DMS153 treated with DMSO at 0.1 percent for 48 hours (cell line): Measurements from ENCODE around the gene TMEM89.

Experiments
- DNase-seq: peaks from one replicate; lab custom pipeline; 2025; ENCODE audit not compliant: unreplicated experiment; lab: John Stamatoyannopoulos, UW

The TMEM89 gene, protein sequence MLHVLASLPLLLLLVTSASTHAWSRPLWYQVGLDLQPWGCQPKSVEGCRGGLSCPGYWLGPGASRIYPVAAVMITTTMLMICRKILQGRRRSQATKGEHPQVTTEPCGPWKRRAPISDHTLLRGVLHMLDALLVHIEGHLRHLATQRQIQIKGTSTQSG

DNA sequence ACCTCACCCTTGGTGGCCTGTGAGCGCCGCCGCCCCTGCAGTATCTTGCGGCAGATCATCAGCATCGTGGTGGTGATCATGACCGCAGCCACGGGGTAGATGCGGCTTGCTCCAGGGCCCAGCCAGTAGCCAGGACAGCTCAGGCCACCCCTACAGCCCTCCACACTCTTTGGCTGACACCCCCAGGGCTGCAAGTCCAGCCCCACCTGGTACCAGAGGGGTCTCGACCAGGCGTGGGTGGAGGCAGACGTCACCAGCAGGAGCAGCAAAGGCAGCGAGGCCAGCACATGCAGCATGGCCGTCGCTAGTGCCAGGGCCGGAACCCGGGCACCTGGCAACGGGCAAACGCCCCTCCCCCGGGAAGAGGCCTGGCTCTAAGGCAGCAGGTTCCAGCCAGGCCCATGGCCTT lies at the start of gene TMEM89:
TSS of gene TMEM89 (minus strand) at position 309 of the 409 bp plus-strand sequence. CDS start at position 296, 13 bp downstream.
- no peak for DNase-seq

DNA sequence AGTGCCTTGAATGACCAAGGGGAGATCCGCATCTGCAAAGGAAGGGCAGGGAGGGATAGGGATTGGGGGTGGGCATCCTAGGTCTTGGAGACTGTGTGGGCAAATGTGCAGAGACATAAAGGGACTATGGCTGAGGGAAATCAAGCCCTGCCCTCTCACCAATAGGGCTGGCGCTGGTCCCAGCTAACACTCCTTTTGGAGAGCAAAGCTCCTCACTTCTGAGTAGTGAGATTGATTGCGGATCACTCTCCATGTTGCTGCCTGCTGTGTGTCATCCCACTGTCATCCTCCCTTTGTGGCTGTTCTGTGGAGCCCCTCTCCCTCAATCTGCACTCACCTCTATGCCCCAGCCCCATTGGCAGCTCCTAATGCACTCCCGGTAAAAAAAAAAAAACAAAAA lies 43.4 kb upstream of the TMEM89 start:
- DNase-seq = no peak

DNA sequence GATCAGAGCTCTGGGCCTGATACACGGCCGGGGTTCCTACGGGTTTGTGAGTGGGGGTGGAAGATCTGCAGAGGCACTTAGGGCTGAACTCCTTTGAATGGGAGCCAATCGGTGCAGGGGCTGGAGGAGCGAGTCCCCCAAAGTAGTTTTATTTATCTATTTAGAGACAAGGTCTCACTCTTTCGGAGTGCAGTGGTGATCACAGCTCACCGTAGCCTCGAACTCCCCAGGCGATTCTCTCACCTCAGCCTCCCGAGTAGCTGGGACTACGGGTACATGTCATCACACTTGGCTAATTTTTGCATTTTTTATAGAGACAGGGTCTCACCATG lies 42.7 kb upstream of the TMEM89 start:
- DNase-seq = no peak

DNA sequence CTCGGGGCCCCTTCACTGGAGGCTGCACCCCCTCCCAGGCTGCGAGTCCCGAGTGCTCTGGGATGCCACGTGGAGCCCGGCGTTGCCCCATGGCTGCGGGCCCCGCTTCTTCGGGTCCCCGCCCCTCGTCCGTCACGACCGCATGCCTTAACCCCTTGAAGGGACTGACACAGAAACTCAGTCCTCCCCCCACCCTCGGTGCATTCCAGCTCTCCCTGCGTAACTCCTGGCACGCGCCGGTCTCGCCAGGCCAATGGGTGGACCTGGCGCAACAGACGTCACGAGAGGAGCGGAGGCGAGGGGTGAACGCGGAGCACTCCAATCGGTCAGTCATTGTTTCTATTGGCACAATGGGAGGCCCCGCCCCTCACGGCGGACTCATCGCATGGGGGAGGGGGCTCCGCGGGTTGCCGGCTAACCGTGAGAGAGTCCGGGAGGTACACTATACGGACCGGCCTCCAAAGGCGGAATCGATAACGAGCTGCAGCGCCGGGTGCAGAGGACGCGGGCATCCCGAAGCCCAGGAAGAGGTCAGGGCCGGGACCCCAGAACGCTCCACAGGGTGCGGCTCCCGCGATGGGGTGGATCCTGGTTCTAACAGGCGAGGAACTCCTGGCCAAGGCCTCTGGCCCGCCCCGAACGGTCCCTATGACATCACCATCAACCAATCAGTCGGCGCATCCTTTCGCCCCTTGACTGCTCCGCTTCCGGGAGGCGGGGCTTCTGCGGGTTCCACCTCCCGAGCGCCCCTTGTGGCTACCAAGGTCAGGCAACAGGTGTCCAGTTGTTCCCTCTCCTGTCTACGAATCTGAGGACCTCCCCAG lies 42.1 kb upstream of the TMEM89 start:
- peak; percentile 65 for DNase-seq

DNA sequence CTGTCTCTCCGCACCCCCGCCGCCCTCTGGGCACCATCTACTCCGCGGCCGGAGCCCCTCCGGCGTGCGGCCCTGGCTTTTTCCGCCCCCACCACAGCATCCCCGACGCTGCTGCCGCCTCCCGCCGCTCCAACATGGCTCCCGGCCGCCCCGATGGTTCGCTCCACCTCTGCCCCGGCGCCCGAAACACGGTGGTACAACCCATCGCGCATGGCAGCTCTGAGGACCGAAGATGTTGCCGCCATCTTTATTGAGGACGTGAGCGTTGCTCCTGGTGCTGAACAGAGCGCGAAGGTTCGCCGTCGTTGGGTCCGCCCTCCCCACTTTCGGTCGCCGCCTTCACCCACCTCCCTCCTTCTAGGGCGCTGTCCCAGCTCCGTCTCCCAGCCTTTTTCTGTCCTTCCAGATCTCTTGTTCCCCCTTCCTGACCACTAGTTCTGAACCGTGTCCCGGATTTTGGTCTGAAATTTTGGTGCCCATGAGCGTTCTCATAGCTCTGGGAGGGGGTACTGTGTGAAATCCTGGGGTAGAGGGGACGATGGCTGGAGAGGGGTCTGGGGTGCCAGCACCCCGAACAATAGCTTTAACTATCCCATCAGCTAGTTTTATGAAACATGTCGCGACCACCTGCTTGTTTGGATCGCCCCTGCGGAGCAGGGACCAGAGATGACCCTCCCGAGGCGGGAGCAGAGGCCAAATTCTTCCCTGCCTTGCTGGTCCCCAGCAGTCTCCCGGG lies 41.4 kb upstream of the TMEM89 start, which contains the start of gene CELSR3:
TSS of gene CELSR3 (minus strand) at position 134 of the 736 bp plus-strand sequence. CDS start 252 bp downstream, outside the sequence.
- peak; percentile 48 for DNase-seq

DNA sequence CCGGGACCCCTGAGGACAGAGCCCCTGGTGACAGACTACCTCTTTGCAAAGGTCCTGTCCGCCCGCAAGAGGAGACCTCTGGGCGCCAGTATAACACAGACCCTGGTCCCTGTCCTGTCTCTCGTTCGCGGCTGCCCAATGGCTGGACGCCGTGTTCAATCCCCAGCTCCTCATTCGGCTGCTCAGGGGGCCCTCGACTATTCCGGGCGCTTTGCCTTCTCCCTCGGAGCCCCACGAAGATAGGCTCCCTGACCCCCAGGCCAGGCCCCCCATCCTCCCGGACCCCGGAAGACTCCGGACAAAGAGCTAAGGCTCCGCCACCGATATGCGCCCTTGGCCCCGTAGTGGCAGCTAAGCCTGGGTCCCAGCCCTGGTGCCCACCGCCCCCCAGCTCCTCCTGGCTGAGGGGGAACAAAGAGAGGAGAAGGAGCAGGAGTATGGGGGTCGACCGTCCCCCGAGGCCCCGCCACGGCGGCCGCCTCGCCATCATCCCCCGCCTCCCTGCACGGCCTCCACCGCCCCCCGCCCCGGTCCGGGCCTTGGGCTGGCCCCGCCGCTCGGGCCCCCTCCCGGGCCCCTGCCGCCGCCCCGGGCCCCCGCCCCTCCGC lies 40.7 kb upstream of the TMEM89 start:
- no peak for DNase-seq

DNA sequence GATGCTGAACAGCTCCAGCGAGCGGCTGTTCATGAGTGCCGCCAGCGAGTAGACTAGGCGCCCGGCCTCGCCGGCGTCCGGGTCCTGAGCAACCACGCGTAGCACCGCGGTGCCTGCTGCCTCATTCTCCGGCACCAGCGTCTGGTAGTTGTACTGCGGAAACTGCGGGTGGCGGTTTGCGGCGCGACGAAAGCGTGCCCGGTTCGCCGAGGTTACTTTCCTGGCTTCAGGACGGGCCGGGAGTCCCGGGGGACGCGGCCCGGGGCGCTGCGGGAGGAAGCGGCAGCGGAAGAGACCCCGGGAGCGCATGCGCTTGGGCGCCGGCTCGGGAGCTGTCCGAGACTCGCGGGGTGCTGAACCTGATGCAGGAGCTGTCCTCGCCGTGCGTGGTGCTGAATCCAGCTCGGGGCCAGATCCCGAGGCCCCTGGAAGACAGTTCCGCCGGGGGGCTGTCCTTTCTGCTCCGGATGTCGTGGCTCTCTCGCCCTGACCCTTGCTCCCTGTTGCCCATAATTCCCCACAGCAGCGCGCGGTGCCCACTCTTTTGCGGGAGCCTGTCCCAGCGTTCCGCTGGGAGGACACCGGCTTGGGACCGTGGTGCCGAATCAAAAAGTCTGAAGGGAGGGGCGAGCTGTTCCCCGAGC lies 40.1 kb upstream of the TMEM89 start:
- DNase-seq = no peak

DNA sequence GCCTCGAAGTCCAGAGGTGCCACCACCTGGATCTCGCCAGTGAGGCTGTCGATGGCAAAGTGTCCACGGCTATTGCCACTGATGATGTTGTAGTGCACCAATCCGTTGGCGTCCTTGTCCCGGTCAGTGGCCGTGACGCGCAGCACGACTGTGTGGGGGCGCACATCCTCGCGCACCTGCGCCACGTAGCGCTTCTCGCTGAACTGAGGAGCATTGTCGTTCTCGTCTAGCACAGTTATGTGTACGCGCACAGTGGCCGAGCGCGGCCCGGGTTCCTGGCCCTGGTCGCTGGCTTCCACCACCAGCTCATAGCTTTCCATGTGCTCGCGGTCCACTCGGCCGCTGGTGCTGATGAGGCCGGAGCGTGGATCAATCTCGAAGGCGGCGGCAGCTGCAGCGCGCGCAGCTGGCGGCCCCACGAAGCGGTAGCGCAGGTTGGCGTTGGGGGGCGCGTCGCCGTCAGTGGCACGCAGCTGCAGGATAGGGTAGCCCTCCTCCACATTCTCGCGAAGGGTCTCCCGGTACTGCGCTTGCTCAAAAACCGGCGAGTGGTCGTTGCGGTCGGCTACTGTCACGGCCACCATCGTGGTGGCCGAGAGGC lies 39.3 kb upstream of the TMEM89 start:
- no peak for DNase-seq

DNA sequence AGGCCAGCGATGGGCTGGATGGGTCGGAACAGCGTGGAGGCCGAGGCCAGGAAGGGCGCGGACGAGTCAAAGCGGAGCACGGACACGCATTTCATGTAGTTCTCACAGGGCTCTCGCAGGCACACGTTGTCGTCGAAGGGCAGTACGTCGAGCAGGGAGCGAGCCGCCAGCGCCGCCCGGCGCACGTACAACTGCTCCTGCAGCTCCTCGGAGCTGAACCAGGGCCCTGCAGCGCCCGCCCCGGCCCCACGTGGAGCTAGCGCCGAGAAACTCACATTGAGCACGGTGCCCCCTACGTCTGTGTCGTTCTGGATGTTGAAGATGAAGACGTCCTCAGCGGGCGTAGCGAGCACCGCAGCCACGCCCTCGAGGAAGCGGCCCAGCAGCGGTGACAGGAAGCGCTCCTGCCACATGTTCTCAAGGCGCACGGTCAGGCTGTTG lies 35.3 kb upstream of the TMEM89 start:
- no peak for DNase-seq

DNA sequence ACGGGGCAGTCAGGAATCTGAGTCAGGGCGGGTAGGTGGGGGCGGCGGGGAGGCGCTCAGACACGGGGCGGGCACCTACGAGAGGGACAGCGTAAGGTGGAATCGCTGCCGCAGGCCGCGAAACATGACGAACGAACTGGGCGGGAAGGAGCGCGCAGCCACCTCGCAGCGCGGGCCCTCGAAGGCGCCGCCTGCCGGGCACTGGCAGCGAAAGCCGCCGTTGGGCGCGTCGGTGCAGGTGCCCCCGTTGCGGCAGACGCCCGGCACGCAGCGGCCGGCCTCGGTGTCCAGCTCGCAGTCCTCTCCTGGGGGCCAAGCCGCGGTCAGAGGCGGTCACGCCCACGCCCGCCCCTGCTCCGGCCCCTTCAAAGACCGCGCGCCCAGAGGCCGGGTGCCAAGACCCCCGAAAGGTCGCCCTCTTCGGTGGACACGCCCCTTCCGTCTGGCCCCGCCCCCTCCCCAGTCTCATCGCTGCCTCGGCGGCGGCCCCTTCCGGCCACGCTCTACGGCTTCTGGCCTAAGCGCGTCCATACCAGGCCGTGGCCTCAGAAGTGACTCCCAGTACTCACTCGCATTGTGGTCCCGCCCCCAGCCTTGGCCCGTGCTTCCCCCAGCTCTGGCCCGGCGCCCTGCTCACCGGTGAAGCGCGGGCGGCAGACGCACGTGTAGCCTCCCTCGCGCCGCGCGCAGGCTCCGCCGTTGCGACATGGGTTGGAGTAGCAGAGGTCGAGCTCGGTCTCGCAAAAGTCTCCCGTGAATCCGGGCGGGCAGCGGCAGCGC lies 34.7 kb upstream of the TMEM89 start:
- DNase-seq = no peak

DNA sequence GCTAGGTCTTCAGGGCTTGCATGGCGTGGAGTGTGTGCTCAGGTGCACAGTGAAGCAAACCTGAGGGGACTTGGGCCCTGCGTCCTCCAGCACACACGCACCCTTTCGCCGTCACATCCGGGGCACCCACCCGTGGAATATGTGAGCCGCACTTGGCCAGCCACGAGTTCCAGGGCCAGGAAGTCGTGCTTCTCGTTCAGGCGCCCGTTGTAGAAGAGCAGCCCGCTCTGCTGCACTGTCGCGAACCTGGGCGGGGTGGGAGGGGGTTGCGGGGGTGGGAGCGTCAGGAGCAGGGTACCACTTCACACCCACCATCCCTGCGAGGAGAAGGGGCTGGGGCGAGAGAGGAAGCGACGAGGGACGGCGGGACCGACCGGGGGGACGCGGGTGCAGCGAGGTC lies 34.0 kb upstream of the TMEM89 start:
- DNase-seq = no peak

DNA sequence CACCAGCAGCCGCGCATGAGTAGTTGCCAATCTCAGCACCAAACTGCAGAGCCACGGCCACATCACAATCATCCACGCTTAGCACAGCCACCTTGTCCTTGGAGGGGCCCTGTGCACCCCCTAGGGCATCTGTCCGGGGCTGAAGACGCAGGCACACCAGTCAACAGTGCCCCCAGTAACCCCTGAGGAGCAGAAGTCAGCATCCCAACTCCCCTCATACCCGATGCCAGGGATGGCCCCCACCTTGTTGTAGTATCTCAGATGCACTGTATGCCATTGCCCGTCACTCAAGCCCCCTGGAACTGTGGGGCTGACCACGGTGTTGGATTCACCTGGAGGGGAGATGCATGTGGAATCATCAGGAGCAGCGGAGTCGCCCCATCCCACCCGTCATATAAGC lies 33.5 kb upstream of the TMEM89 start:
- DNase-seq = no peak

DNA sequence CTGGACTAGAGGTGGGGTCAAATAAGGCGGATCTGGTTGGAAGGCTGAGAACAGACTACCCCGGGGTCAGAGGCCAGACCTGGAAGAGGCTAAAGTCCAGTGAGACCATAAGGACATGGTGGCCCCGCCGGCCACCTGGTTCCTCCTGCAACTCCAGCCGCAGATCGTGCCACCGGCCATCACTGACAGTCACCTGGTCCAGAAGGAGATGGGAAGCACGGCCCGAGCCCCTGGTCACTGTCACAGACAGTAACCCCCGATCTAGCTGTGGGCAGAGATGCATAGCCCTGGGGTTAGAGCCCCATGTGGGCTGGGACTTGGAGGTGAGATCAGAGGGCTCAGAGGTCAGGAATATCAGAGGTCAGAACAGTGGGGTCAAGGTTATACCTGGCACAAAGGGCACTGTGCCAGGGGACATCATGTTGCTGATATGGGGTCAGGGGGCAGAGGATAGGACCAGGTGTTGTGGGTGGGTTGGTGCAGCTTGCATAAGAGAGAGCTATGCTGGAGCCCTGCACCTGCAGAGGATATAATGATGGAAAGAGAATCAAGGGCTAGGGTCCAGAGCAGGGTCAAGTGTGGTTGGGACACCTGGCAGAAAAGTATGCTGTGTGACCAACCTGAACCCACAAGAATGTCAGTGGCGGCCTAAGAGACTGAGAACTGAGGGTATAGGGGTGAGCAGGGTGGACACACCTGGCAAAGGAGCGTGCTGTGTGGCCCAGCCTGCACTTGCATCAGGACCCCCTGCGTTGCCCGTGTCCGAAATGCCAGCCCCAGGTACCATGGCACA lies 31.6 kb upstream of the TMEM89 start:
- no peak for DNase-seq

DNA sequence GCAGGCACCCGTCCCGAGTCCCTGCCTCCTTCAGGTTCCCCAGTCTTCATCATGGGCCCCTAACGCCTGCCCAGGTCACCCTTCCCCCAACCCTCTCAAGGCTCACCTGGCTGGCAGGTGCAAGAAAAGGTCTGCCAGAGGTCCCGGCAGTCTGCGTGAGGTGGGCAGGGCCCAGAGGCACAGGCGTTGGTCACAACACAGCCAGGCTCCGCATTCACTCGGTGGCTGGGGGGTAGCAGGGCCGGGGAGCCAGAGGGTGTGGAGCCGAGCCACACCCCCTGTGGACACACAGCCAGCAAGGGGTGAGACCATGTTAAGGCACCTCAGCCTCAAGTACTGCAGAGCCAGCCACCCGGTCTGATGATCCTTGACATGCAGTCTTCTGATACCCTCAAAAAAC lies 30.2 kb upstream of the TMEM89 start:
- DNase-seq = no peak

DNA sequence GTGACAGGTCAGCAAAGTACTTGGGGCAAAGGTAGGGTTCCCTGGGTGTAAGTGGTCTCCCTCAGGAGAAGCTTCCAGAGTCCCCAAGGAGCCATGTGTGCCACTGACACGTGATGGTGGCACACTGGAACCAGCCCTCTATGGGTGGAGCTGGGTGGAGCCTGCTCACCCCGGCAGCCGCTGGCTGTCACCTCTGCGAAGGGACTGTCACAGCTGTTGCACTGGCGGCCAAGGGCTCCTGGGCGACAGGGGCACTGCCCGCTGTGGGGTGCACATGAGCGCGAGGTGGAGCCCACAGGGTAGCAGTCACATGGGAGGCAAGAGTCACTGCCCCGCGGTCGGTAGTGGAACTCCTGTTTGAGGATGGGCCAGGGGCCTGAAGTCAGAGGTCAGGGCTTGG lies 29.2 kb upstream of the TMEM89 start:
- no peak for DNase-seq

DNA sequence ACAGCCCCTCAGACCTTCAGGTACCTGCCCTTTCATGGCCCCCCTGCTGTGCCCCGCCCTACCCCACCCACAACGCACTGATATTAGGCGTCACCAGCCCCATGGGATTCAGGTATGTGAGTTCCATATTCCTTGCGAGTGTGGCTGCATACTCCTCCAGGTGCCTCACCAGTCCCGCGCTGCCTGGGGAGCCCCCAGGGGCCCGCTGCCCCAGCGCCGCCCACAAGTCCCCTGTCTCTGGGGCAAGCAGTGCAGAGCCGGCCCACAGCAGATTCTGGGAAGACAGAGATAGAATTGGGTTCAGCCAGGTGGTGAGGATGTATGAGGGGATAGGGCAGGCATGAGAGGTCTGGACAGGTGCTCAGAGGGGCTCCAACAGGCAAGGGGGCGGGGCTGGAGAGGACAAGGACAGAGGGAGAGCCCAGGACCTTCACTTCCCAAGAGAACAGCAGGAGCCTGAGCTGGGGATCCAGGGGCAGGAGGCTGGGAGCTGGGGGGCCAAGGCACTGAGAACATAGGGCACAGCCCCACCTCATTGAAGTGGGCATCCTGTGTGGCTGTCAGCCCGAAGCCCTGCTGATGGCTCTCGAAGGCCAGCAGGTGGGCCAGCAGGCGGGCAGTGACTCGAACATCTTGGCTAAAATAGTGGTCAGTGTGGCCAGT lies 26.8 kb upstream of the TMEM89 start:
- no peak for DNase-seq

DNA sequence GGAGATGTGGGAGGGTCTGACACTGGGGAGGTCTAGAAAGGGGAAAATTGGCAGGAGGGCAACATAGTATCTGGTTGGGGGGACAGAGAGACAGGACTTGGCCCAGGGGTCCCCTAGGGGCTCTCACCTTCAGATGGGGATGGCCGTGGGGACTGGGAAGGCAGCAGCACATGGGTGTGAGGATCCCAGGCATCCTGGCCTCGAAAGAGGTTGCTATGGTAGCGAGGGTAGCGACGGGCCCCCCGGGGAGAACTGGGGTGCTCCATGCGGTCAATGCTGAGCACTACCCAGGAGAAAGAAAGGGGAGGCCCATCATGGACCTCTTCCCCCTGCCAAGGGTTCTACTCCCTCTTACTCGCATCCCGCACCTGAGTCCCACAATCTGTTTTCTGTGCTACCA lies 26.1 kb upstream of the TMEM89 start:
- DNase-seq = no peak

DNA sequence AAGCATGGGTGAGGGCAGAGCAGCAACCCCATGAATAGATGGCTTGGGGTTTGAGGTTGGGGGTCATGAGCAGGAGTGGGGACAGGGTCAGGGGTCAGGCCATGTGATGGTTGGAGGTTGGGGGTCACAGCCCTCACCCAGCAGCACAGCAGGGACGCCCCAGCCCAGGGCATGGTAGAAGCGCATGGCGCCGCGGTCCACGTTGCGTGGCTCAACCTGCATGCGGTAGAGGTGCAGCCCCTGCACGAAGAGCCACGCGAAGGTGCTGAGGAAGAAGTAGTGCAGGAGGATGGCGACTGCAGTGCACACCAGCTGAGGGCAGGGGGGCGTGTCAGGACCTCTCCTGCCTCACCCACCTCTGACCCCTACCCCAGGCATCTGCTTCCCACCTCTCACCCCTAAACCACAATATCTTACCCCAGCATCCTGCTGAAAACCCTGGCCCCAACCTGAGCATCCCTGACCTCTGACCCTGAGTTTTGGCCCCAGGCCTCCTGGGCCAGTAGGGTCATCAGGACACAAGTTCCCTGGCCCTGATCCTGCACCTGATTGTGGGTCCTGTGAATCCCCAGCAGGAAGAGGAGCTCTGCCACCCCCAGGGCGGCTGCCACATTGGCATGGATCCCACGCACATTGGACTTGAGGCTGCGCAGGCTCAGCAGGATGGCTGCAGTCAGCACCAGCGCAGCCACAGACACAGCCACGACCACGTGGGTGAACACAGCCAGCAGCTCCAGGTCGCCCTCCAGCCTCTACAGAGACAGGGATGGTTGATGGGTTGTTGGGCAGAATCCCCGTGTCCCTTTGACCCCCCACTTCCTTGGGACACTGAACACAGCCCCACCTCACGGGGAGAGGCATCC lies 23.6 kb upstream of the TMEM89 start:
- no peak for DNase-seq
